Left lung (tissue), 10 donors: ENCODE measurements around the gene AHI1. TPM values are rescaled to one million over a fixed set of nuclear protein-coding genes. Genes with fewer than 3 reads are reported as not detected.

Experiments used
- ATAC-seq: fragments of 200-7000 bp; cut with Tn5 transposase; one replicate; pipeline ENCODE4 v1.9.1; 2020; ENCODE audit warnings: moderate library complexity
- DNase-seq, 4 donors: peaks; one replicate each; pipeline ENCODE4 v3.0.0-alpha.2; 2013 to 2020
- H3K27ac ChIP-seq, 2 donors: fragments of 200-600 bp; sonication (generic) in 1 of 2; one replicate each; pipeline versions ENCODE4 v1.5.0 to v1.8.0; 2020 to 2021
- H3K27me3 ChIP-seq, 2 donors: fragments of 200-600 bp; sonication (generic) in 1 of 2; one replicate each; pipeline versions ENCODE4 v1.5.0 to v1.8.0; 2020 to 2021
- H3K36me3 ChIP-seq, 2 donors: fragments of 200-600 bp; sonication (generic) in 1 of 2; one replicate each; pipeline versions ENCODE4 v1.5.0 to v1.8.0; 2020 to 2021
- H3K4me1 ChIP-seq, 2 donors: fragments of 200-600 bp; one replicate each; pipeline ENCODE4 v1.8.0; 2021
- H3K4me3 ChIP-seq, 2 donors: fragments of 200-600 bp; sonication (generic) in 1 of 2; one replicate each; pipeline versions ENCODE4 v1.5.0 to v1.8.0; 2020 to 2021; ENCODE audit warnings: mild to moderate bottlenecking in 1 of 2
- H3K9me3 ChIP-seq, 2 donors: fragments of 200-600 bp; sonication (generic) in 1 of 2; one replicate each; pipeline versions ENCODE4 v1.5.0 to v1.8.0; 2020 to 2021
- intact Hi-C, 2 donors: fragments of 100-400 bp; cut with DNase I; formaldehyde crosslinking; loops; one replicate each; pipeline versions ENCODE4 v1.11.2 to v1.14.2; 2022
- polyA plus RNA-seq, 6 donors: library from polyadenylated mRNA; unstranded; fragments of 120-200 nt; gene quantifications; one replicate each; pipeline ENCODE4 v1.2.1, GENCODE V29; 2013; ENCODE audit not compliant: insufficient read length in 6 of 6
- total RNA-seq, 2 donors: library from RNA; stranded (reverse); fragmentation: NEBNext Ultra II Directional; extraction: Animal tissue kit (Norgen Biotek cat#: 25700); gene quantifications; one replicate each; pipeline ENCODE4 v1.2.1, GENCODE V29; 2021
- TF ChIP-seq, protein P1 (sequence below), 2 donors: fragments of 200-600 bp; sonication (generic) in 1 of 2; IDR thresholded peaks; one replicate each; pipeline versions ENCODE4 v1.5.0 to v1.8.0; 2021; ENCODE audit warnings: antibody characterized with exemption in 2 of 2
- donor health status: DM: no; HTN: yes; CAD: no.
- donor health status: DM: no; HTN: no; CAD: no.

AHI1 gene
- total and polyA plus RNA-seq, 8 donors = 23.7 to 65.0 (median 49.0) TPM

DNA sequence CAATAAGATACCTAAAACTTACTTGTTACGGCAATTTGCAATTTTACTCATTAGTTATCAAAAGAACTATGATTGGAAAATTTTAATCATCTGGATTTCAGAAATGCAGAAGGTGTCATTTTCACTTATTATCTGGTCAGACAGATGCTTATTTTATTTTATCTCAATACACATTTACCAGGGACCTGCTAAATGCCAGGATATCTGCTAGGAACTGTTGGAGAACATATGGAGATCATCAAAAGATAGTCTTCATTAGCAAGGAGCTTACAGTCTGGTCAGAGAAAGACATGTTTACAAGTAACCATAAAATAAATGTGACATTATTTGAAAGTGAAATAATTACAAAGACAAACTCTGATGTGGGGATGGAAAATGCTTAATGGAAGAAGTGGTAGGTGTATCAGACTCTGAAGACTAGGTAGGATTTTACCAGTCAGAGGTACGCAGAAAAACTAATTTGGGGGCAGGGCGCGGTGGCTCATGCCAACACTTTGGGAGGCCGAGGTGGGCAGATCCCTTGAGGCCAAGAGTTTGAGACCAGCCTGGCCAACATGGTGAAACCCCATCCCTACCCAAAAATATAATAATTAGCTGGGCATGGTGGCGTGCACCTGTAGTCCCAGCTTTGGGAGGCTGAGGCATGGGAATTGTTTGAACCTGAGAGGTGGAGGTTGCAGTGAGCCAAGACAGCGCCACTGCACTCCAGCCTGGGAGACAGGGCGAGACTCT lies 178.6 kb downstream of the AHI1 start:
- TF ChIP-seq, protein P1, sequence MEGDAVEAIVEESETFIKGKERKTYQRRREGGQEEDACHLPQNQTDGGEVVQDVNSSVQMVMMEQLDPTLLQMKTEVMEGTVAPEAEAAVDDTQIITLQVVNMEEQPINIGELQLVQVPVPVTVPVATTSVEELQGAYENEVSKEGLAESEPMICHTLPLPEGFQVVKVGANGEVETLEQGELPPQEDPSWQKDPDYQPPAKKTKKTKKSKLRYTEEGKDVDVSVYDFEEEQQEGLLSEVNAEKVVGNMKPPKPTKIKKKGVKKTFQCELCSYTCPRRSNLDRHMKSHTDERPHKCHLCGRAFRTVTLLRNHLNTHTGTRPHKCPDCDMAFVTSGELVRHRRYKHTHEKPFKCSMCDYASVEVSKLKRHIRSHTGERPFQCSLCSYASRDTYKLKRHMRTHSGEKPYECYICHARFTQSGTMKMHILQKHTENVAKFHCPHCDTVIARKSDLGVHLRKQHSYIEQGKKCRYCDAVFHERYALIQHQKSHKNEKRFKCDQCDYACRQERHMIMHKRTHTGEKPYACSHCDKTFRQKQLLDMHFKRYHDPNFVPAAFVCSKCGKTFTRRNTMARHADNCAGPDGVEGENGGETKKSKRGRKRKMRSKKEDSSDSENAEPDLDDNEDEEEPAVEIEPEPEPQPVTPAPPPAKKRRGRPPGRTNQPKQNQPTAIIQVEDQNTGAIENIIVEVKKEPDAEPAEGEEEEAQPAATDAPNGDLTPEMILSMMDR (IDR thresholded peaks at IDR 0.05) = no peak
- Histone ChIP-seq H3K9me3 (no peaks in the 10 kb centered on the region), H3K27me3 (no peaks in the 10 kb centered on the region), H3K4me1 (peaks cover 0 to 11% of the 10 kb centered on the region in 2 donors), H3K4me3 (no peak overlapping the region), H3K27ac (no peak overlapping the region), H3K36me3 (peaks cover 0 to 4% of the 10 kb centered on the region in 2 donors)
- ATAC-seq = no peak
- intact Hi-C loops = no loop called here
- peak in 1 of 4 donors; percentile 30 for DNase-seq

DNA sequence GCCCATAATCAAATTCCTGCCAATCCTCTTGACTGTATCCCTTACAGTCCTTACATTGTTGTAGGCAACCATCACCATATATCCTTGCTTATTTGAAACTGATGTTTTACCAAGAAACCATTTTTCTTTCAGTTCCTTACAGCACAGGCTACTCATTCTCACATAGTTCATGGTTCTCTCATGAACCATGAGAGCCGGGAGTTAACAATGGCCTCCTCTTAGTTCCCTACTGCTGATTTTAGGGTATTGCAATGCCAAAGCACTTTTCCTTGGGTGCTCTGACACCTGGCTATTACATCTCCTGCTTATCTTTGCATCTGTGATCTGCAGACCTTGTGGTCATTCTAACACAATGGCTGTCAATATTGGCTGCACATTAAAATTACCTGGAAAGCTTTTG lies 183.0 kb downstream of the AHI1 start:
- Histone ChIP-seq H3K9me3 (no peaks in the 10 kb centered on the region), H3K27ac (no peak overlapping the region), H3K36me3 (peaks cover 0 to 4% of the 10 kb centered on the region in 2 donors), H3K4me3 (no peak overlapping the region), H3K27me3 (no peaks in the 10 kb centered on the region), H3K4me1 (no peaks in the 10 kb centered on the region)
- TF ChIP-seq, protein P1 (IDR thresholded peaks at IDR 0.05) = no peak
- intact Hi-C loops = no loop called here
- no peak for ATAC-seq
- no peak for DNase-seq

DNA sequence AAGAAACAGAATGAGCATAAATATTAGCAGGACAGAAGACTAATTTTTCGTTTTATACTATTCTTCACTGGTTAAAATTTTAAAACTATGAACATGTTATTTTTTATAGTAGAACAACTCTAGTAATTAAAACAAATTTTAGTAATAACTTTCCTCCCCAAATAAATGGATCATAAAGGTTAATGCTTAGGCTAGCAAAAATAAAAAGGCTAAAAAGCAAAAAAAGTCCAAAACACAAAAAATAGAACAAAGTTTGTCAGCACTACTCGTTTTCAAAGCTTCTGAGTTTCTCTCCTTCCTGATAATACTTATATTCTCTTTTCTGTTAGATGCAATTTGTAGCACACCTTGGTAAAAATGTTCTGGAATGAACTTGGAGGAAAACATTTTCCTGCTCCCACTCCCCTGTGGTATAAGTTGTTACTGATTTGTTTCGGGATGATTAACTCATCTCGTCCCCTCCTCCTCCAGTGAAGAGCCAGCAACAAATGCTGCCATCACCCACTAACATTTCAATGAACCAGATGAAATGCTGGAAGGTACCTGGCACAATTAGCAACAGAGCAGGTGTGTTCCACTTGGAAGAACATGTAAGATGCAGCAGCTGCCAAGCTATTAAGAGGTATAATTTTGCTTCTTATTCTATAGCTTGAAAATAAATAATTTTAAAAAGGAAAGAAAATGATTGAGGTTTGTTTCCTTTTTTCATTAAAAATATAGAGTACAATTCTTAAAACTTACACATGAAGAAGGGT lies 185.9 kb downstream of the AHI1 start:
- TF ChIP-seq, protein P1 (IDR thresholded peaks at IDR 0.05) = no peak
- peaks cover 0 to 4% of the 10 kb centered on the region in 2 donors for H3K36me3 ChIP-seq
- H3K4me3 ChIP-seq = no peak overlapping the region
- H3K9me3 ChIP-seq = no peaks in the 10 kb centered on the region
- no peak overlapping the region for H3K27ac ChIP-seq
- H3K27me3 ChIP-seq = no peaks in the 10 kb centered on the region
- DNase-seq (no peak), ATAC-seq (no peak)
- intact Hi-C loops = no loop called here
- peaks cover 0 to 5% of the 10 kb centered on the region in 2 donors for H3K4me1 ChIP-seq

DNA sequence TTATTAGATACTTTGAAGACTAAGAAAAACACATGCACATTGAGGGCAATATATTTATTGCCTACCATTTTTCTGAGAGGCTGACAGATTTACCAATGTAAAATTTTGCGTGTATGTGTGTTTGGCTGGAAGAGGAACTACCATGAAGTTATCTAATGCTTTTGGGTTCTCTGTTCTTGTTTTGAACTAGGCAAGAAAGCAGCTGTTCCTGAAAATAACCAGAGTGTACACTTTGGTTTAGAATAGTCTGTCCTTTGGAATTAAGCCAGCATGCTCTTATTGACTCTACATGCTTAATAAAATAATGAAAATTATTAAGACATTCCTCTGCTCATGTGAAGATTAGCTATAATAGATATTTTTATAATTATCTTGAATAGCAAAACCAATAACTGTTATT lies 187.2 kb downstream of the AHI1 start:
- DNase-seq = no peak
- no peak overlapping the region for H3K27ac ChIP-seq
- no peak for ATAC-seq

More for the DNA sequence above, 187.2 kb downstream of the AHI1 start:
- Histone ChIP-seq H3K4me3 (no peak overlapping the region), H3K36me3 (no peaks in the 10 kb centered on the region), H3K9me3 (no peaks in the 10 kb centered on the region), H3K4me1 (peaks cover 0 to 10% of the 10 kb centered on the region in 2 donors), H3K27me3 (no peaks in the 10 kb centered on the region)
- intact Hi-C loops = no loop called here
- TF ChIP-seq, protein P1 (IDR thresholded peaks at IDR 0.05) = no peak
